Adrenal gland (tissue), 5 donors: ENCODE data around the gene MAN1C1.

Experiments used
- CTCF ChIP-seq, 6 experiments: fragments of 450-650 bp in 4 of 6; fragments of 200-600 bp in 2 of 6; sonication (generic) in 1 of 6; IDR thresholded peaks; 1 replicate in 5 of 6; 2 replicates in 1 of 6; pipeline versions ENCODE4 v1.5.1 to v1.8.0; 2016 to 2021; ENCODE audit warnings: antibody characterized with exemption in 6 of 6, mild to moderate bottlenecking in 2 of 6, moderate library complexity in 1 of 6
- POLR2A ChIP-seq, 2 donors: fragments of 450-650 bp; IDR thresholded peaks; one replicate each; pipeline ENCODE4 v1.6.1; 2017; ENCODE audit warnings: antibody characterized with exemption in 2 of 2, mild to moderate bottlenecking in 2 of 2, moderate library complexity in 1 of 2
- donor health status: DM: no; HTN: no; CAD: no.

- TF ChIP-seq CTCF (IDR thresholded peaks at IDR 0.05): no peak
- TF ChIP-seq POLR2A (IDR thresholded peaks at IDR 0.05): no peak
Observed at GRCh38 chr1:25647106-25647505, 30.5 kb downstream of the MAN1C1 start.
